ENCODE measurements around the gene NT5DC3.

GRCh38 chr12:103829092-103829491 lies 11.9 kb downstream of the NT5DC3 start:
- TF ChIP-seq ZNF232 (CRISPR knock-in tag; IDR thresholded peaks at IDR 0.05) (no peak), POLR2AphosphoS5 (IDR thresholded peaks at IDR 0.05; ENCODE audit: control insufficient read depth, insufficient read depth, low read depth, low read length) (no peak), IRF2 (CRISPR knock-in tag; IDR thresholded peaks at IDR 0.05) (no peak), LEF1 (IDR thresholded peaks at IDR 0.05) (no peak), PRMT5 (CRISPR knock-in tag; IDR thresholded peaks at IDR 0.05) (no peak), REST (IDR thresholded peaks at IDR 0.05; ENCODE audit: borderline replicate concordance) (no peak), REST (CRISPR knock-in tag; IDR thresholded peaks at IDR 0.05; ENCODE audit: low read depth) (no peak), ZNF184 (CRISPR knock-in tag; IDR thresholded peaks at IDR 0.05) (no peak)
